ENCODE results near the gene STXBP6.

STXBP6 gene

GRCh38 chr14:24880689-24881088, 169.3 kb downstream of the STXBP6 start:
- no peak for DNase-seq

- no peak for DNase-seq
Observed at GRCh38 chr14:24879661-24880386, 170.1 kb downstream of the STXBP6 start.

GRCh38 chr14:24876996-24877395, 173.0 kb downstream of the STXBP6 start:
- no peak for DNase-seq

GRCh38 chr14:24875991-24876878, 173.7 kb downstream of the STXBP6 start:
- no peak for DNase-seq

DNA sequence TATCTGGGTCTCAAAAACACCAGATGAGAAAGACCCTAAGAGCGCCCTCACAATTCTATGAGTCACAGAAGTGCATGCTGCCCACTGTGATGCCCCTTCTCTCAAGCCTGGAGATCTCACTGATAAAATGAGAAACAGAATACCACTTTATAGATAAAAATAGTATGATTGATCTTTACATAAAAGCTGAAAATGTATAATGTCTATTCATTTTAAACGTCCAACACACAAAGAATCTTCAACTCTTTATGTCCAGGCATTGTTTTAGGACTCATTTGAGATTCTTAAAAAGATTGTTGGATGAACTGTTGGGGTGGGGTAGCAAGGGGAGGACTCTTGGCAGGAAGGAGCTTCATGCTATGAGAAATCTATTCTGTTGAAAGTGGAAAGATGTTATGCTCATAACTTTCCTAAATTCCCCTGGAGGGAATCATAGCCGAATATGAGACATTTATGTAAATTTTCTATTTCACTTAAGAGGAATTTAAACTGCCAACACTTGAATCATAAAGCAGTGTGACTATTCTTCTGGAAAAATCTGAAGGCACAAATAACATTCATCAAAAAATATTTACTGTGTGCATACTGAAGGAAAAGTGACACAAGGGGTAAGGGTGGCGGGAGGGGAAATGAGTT, 174.6 kb downstream of the STXBP6 start:
- DNase-seq, result no peak

- no peak for DNase-seq
Observed at GRCh38 chr14:24874514-24875202, 175.3 kb downstream of the STXBP6 start.

DNA sequence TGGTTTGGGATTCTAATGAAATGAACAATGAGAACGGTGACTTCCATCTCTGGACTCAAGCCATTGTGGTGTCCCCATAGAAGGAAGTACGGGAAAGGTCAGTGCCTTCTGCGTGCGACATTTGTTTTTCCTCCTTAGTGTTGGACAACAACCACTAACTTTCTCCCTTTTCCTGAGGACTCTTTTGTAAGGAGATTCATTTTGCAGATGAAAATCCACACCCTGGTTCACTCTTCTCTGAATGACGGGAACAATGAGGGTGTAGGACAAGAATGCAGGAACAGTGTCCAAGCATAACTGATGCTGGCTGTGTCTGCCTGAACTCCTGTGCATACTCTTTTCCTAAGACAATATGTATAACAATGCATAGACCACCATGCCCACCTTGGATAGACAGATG, 176.4 kb downstream of the STXBP6 start:
- no peak for DNase-seq

DNA sequence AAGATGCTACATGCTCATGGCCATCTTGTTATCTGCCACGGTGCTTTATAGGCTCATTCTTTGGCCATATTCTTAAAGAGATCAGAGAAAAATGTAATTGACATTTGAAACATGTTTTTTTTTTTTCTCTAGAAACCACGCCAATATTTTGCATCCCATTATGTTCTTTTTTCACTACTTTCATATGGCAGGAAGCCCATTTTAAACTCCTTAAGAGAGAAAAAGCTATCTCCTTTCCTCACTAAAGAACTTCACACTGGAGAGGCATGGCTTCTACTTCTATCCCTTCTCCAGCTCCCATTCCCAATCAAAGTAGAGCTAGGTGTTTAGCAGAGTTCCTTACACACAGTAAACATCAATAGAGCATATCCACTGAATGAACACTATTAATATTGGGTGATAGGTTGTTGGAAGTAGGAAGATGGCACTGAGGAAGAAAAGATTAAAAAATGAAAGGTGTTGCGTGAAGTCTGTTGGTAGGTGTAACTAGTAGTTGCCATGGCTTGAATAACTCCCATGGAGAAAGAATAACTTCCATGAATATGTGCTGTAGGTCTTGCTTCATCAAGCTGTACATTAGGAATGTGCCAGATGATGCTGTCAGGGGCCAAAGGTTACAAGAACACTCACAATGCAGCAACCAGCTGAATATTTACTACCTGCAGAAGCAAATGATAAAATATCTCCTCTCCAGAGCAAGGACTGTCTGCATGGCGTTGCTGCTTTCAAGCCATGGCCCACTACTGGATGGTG, 178.8 kb downstream of the STXBP6 start:
- no peak for DNase-seq

DNA sequence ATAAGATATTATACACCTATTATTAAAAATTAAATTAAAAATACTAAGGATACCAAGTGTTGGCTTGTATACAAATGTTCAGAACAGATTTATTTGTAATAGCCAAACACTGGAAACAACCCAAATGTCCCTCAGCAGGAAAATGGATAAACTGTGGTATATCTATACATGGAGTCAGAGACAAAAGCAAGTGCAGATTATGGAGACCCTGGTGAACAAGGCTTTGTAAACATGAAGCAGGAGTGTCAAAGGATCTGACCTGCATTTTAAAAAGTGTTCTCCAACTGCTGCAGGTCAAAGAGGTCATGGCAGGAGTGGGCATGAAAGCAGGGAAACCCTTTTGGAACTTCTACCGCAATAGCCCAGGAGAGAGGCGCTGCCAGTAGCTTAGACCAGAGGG, 181.6 kb downstream of the STXBP6 start:
- DNase-seq, result no peak

GRCh38 chr14:24866067-24866639, 183.8 kb downstream of the STXBP6 start:
- DNase-seq, result no peak

DNA sequence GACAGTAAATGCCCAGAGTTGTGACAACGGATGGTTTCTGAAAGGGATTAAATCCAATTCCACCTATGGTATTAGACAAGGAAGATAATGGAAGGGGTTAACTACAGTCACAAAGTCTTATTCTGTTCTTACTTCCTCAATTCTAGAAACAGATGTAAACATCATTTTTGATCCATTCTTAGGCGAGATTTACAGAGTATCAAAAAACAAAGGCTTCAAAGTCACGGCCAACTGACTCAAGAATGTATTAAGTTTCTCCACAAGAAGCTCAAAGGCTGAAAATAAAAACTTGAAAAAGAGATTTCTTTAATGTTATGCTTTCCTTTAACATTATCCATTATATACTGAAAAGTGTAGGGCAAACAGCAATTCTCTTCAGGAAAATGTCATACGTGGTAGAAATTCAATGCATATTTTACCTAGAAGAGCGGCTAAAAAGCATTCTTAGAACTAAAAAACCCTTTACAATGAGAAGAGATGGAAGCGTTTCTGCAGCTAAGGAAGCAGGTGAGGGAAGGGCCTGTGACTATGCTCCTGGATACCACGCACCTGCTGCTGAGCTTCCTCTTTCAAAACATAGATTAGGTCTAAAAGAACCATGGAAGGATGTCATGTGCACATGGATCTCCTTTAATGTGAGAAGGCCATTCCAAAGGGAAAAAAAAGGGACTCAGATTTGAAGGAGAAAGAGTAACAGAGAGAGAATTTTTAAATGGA, 185.8 kb downstream of the STXBP6 start:
- no peak for DNase-seq

- DNase-seq, result no peak
Observed at GRCh38 chr14:24861083-24861630, 188.8 kb downstream of the STXBP6 start.

GRCh38 chr14:24859559-24859958, 190.4 kb downstream of the STXBP6 start:
- DNase-seq, result no peak

- DNase-seq, result no peak
Observed at GRCh38 chr14:24858684-24859083, 191.3 kb downstream of the STXBP6 start.

DNA sequence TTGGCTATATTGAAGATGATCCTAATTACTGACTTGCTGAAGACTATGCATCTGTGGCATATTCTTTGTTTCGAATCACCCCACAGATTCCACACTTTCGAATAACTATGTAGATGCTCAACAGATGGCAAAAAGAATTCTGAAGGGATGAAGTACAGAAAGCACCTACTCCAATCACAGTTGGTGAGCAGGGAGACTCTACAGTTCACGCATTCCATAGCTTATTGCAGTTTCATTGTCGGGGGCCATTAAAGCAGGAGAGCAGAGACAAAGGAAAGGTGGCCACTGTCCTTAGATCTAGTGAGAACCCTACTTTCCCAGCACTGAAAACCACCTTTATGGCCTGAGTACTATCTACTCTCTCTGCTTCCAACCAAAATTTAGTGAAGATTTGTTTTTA, 191.9 kb downstream of the STXBP6 start:
- no peak for DNase-seq

- no peak for DNase-seq
Observed at GRCh38 chr14:24857277-24857676, 192.7 kb downstream of the STXBP6 start.

- DNase-seq, result no peak
Observed at GRCh38 chr14:24853446-24853845, 196.5 kb downstream of the STXBP6 start.

GRCh38 chr14:24852312-24853060, 197.5 kb downstream of the STXBP6 start:
- no peak for DNase-seq

DNA sequence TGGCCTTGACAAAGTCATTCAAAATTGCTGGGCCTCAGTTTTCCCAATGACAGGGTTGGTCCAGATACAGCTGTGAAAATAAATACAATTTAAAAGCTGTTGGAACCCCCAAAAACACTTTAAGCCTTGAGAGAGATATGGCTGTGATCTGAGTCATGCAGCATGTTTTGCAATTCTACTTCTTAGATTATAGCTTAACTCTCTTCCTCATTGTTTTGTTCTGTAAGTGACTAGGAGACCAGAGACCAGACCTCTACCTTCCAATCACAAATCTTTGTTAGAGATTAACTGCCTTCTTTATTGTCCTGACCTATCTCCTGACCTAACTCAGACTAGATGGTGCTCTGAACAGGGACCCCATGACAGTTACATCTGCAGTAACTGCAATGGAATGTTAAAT, 198.1 kb downstream of the STXBP6 start:
- DNase-seq, result no peak

GRCh38 chr14:24851406-24851805, 198.5 kb downstream of the STXBP6 start:
- no peak for DNase-seq

Data from cortex of kidney (tissue), 1 donor.